ENCODE data around the gene STAMBPL1.

Gene STAMBPL1

DNA sequence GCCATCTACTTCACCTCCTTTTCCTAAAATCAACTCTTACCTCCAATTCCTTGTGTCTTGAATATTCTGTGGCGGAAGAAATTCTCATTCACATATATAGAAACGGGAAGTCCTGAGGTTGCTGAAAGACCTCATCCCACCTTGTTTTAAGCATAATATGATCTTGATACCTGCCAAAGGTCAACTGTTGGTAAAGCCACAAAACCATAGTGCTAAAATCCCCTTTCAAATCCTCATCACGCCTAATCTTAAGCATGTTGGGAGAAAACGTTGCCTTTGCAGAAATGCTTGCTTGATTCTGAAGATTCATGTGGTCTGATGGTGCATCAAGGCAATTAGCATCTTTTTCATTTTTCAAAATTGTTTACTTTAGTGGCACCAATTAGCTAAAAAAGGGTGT, 36.9 kb upstream of the STAMBPL1 start:
- no peak for DNase-seq (ENCODE audit: insufficient read length, low spot score)
- no peak for FAIRE-seq
- no peak for TF ChIP-seq POLR2A (IDR thresholded peaks at IDR 0.05; ENCODE audit: low read depth, low read length)

DNA sequence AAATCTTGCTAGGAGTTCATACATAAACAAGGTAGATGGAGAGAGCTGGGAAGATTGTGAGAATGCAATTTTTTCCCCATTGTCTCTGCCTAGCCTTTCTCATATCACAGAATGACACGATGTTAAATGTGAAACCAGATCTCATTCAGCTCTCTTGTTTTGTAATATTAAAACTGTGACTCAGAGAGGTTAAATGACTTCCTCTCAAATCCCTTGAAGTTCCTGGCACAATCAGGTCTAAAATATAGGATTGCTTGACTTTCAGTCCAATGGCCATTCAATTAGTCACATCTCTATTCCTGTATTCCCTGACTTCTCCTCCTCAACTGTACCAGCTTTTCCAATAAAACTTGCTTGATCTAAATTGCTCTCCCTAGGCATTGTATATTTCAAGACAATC, 31.5 kb upstream of the STAMBPL1 start:
- no peak for TF ChIP-seq POLR2A (IDR thresholded peaks at IDR 0.05; ENCODE audit: low read depth, low read length)
- DNase-seq (ENCODE audit: insufficient read length, low spot score), result peak; percentile 12
- FAIRE-seq, result peak; percentile 100

DNA sequence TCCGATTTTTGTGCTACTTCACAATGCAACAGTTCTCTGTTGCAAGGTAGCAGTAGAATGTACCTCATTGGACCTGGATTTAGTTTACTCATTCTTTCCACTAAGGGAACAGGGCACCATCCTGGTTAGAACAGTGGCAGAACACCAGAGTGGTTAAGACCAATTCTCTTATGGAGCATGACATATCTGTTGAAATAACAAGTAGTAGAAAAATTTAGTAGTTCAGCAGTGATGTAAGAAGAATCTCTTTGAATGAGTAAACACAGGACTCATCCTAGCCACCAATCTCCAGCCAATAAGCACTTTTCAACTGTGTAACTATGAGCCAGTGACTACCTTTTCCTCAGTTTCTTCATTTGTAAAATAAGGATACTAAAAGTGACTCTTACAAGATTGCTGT, 30.8 kb upstream of the STAMBPL1 start:
- DNase-seq (ENCODE audit: insufficient read length, low spot score) (no peak), FAIRE-seq (peak; percentile 92)
- no peak for TF ChIP-seq POLR2A (IDR thresholded peaks at IDR 0.05; ENCODE audit: low read depth, low read length)

DNA sequence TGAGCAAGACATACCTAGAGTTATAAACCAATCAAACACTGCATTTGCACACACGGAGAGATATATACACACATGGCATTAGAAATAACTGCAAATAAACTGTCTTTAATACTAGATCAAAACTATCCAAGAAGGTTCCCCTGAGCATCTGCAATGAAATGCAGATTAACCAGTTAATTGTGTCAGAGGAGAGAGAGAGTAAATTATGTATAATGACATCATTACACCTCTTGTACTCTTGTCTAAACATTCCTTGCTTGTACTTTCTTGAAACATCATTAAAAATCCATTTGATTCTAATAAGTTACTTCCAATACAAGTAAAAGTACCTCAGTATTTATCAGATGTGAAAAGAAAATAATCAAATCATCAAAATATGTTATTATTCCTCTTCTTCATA, 29.3 kb upstream of the STAMBPL1 start:
- no peak for TF ChIP-seq POLR2A (IDR thresholded peaks at IDR 0.05; ENCODE audit: low read depth, low read length)
- DNase-seq (ENCODE audit: insufficient read length, low spot score) (no peak), FAIRE-seq (peak; percentile 15)

DNA sequence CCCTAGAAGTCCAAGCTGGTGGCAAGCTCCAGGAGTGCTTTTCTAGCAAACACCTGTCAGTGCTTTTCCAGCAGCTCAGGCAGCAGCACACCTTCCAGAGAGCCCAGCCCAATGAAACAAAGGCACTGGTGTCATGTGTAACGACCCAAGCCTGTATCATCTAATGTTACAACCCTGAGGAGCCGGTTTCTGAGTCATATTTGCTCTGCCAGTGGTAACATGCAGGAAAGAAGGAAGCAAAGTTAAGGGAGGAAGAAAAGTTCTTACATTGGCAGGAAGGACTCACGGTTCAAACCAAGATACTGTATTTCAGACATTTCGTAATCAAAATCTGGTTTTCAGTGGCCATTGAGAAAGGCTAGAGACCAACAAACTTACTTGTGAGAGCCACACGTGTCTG, 28.3 kb upstream of the STAMBPL1 start, which contains the start of gene ANKRD22:
Gene ANKRD22, minus strand, starts transcription at position 139 of the 400 bp plus-strand sequence. CDS start 237 bp downstream, outside the sequence.
- DNase-seq (ENCODE audit: insufficient read length, low spot score) (peak; percentile 20), FAIRE-seq (peak; percentile 99)
- no peak for TF ChIP-seq POLR2A (IDR thresholded peaks at IDR 0.05; ENCODE audit: low read depth, low read length)

DNA sequence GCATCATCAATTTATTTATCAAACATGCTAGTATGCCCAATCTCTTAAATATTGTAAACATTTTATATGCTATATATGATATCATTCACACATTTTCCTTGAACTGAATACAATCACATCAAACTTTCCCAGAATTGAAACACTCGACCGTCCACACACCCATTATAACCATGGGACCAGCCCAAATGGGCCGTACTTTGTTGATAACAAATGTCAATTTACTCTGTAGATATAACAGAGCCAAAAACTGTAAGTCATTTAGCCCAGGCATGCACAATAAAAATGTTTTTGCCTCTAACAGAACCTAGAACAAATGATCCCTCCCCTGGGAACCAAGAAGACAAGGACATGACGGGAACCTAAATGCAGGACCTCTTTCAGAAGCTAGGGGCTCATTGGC, 27.7 kb upstream of the STAMBPL1 start:
- no peak for TF ChIP-seq POLR2A (IDR thresholded peaks at IDR 0.05; ENCODE audit: low read depth, low read length)
- FAIRE-seq (peak; percentile 6), DNase-seq (ENCODE audit: insufficient read length, low spot score) (no peak)

DNA sequence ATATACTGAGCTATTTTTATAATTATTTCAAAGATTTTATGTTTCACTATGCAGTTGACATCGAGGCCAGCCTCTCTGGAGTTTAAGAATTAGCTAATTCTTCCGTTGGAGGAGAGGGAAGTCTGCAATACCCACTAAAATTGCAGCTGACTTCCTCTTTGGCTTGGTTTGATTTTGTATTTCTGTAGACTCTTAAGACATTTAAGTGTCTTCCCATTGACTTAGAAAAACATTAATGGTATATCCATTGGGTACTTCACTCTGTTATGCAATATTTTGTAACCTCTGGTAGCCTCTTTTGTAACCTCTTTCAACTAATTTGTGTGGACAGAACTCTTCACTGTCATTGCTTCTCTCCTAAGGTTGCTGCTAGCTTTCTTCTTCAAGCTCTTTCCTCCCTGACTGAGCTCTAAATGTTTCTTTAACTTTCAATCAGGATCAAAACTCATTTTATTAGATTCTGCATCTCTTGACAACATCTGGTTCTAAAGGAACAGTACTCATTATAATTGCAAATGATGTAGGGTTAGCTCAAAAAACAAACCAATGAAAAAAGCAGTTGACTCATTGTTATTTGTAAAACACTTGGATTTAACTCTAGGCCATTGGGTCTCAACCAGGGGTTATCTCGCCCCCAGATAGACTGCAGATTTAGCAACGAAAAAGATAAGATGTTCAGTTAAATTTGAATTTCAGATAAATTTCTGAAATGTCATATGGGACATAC, 26.7 kb upstream of the STAMBPL1 start:
- FAIRE-seq (no peak), DNase-seq (ENCODE audit: insufficient read length, low spot score) (no peak)
- no peak for TF ChIP-seq POLR2A (IDR thresholded peaks at IDR 0.05; ENCODE audit: low read depth, low read length)

DNA sequence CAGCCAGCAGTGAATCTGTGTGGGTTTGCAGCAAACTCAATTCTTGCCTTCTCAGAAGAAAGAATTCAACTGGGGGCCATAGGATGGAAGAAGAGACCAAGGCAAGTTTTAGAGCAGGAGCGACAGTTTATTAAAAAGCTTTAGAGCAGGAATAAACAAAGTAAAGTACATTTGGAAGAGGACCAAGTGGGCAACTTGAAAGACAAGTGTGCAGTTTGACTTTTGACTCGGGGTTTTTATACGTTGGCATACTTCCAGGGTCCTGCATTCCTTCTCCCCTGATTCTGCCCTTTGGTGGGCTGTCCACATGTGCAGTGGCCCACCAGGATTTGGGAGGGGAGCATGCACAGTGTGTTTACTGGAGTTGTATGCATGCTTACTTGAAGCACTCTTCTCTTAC, 25.4 kb upstream of the STAMBPL1 start:
- no peak for FAIRE-seq
- TF ChIP-seq POLR2A (IDR thresholded peaks at IDR 0.05; ENCODE audit: low read depth, low read length), result no peak

DNA sequence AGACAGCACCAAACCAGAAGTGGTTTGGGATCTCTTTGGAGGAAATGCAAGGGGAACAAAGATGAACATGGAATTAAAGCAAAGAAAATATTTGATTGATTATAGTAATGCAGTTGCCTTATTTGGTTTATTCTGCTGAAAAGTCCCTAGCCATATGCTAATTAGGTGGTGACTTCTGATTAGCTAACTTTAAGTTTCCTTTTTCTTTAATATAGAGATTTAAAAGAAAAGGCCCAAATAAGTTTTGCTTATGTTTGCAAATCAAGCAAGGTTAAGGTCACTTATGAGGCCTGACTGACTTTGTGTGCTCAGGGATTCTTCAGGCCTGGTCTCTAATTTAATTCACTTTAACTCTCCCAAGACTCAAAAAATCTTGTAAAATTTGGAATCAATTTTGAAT, 22.2 kb upstream of the STAMBPL1 start:
- FAIRE-seq (no peak), DNase-seq (ENCODE audit: insufficient read length, low spot score) (no peak)
- TF ChIP-seq POLR2A (IDR thresholded peaks at IDR 0.05; ENCODE audit: low read depth, low read length), result no peak

More for the DNA sequence above, 25.4 kb upstream of the STAMBPL1 start:
- no peak for DNase-seq (ENCODE audit: insufficient read length, low spot score)

DNA sequence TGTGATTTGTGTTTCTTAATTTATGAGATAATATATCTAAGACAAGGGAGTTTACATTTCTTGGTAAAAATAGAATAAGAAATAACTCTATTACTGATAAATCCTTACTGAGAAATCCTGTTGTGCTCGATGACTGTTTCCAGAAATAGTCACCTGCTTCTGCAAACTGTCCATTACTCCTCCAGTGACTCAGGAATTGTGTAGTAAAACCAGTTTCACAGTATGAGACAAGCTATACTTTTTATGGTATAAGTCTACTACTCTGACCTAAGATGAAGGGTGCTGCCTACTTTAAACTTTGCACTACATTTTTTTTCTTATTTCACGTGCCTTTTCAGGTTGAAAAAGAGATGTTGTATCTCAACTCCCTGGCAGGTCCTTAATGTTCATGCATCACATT, 21.6 kb upstream of the STAMBPL1 start:
- no peak for DNase-seq (ENCODE audit: insufficient read length, low spot score)

DNA sequence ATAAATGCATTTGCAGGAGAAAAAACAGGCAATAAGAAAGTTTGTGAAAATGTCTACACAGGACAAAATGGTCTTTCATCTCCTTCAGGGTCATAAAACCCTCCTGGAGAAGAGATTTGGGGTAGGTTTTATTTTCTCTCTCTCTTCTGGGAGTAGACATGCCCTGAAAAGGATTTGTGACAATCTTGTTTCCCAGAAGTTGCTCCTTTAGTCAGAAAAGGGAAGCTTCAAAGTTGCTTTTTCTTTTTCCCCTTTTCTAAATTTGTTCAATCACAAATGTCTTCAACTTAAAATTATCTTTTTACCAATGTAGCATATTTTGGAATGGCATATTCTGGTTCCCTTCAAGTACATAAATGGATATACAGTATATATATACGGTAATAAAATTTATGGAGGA, 19.0 kb upstream of the STAMBPL1 start:
- FAIRE-seq (no peak), DNase-seq (ENCODE audit: insufficient read length, low spot score) (no peak)
- no peak for TF ChIP-seq POLR2A (IDR thresholded peaks at IDR 0.05; ENCODE audit: low read depth, low read length)

More for the DNA sequence above, 21.6 kb upstream of the STAMBPL1 start:
- peak; percentile 6 for FAIRE-seq
- no peak for TF ChIP-seq POLR2A (IDR thresholded peaks at IDR 0.05; ENCODE audit: low read depth, low read length)

DNA sequence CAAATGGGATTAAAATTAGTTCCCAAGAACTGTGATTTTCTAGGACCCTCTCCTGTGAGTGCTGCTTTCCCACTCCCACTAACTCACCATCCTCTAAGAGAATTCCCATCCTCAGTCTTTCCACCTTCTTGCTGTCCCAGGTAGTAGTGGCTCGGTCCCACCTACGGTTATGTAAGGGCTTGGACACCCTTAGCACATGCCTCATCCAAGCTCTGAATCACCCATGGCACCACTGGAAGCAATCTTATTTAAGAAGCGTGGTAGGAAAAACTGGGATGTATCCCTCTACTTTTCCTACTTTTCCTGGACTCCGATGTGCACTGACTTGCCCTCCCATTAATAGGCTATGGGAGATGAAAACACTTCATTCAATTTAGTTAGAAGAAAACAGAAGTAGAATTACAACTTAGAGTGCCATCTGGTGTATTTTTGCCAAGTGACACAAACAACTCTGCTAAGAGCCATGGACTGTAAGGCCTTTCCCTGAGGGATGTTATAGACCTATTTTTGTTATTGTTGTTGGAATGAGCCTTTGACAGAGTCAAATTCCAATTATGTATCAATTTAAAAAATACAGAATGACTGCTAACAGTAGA, 14.7 kb upstream of the STAMBPL1 start:
- DNase-seq (ENCODE audit: insufficient read length, low spot score) (no peak), FAIRE-seq (peak; percentile 41)
- no peak for TF ChIP-seq POLR2A (IDR thresholded peaks at IDR 0.05; ENCODE audit: low read depth, low read length)

DNA sequence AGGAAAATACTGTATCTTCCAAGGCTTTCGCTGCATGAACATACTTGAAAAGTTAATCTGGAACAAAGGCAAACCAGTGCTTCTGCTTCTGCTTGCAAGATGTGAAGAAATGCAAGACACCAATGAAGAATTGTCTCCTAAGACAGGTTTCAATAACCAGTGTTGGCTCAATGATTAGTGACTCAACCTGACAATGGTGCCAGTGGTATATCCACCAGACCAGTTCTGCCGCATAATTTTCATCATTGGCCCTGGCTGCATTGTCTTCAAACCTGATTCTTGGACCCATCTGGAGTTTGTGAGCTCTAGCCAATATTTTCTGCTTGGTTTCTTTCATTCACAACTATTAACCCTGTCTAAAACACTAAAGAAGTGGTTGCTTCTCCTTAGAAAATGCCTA, 13.6 kb upstream of the STAMBPL1 start:
- FAIRE-seq, result peak; percentile 33
- TF ChIP-seq POLR2A (IDR thresholded peaks at IDR 0.05; ENCODE audit: low read depth, low read length), result no peak
- no peak for DNase-seq (ENCODE audit: insufficient read length, low spot score)

DNA sequence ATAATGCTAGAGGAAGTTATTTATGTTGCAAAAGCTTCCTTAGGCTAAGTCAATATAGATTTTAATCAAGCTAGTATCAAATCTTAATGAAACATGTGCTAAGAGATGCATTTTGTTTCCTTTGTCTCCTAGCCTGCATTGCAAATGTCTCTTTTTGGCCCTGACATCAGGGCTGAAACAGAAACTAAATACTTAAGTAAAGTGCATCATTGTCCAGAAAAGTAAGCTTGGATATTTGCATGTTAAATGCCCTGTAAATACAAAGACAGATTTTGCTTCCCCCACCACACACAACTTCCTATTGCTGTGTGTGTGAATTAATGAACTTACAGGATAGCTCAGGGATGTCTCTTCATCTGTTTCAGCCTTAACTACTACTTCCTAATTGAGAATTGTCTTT, 10.0 kb upstream of the STAMBPL1 start:
- TF ChIP-seq POLR2A (IDR thresholded peaks at IDR 0.05; ENCODE audit: low read depth, low read length), result no peak
- DNase-seq (ENCODE audit: insufficient read length, low spot score) (no peak), FAIRE-seq (peak; percentile 48)

DNA sequence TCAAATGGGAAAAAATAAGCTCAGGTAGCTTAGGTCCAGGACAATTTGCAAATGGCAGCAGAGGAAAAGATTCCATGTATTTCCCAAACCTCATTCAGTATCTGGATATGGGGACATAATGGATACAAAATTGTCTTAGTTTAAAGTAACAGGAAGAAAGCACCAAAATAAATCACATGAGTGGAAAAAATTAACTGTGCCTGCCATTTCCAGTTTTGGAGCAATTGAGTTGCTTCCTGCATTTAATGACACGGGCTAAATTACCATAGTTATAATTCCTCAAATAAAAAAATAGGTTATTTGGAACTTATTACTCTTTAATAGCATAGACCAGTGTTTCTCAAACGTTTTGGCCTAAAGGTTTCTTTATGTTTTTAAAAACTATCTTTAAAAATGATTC, 6.3 kb upstream of the STAMBPL1 start:
- TF ChIP-seq POLR2A (IDR thresholded peaks at IDR 0.05; ENCODE audit: low read depth, low read length), result no peak
- no peak for DNase-seq (ENCODE audit: insufficient read length, low spot score)
- FAIRE-seq, result no peak
